Panc1 (cell line): ENCODE results near the gene FRMD1.

Experiments
- CTCF ChIP-seq: fragments of 450-650 bp; IDR thresholded peaks from 2 replicates; pipeline ENCODE4 v1.5.1; 2017; ENCODE audit warnings: mild to moderate bottlenecking
- POLR2AphosphoS5 ChIP-seq: IDR thresholded peaks from 2 replicates; pipeline ENCODE4 v1.6.1; 2012; ENCODE audit warnings: mild to moderate bottlenecking, low read depth, low read length, moderate library complexity

GRCh38 chr6:168116975-168117899, 38.2 kb upstream of the FRMD1 start:
- no peak for TF ChIP-seq CTCF
- no peak for TF ChIP-seq POLR2AphosphoS5
